OCI-LY7 (cell line): Measurements from ENCODE around the gene UBE4A.

Experiments
- CTCF ChIP-seq: fragments of 200-600 bp; sonication (generic); conservative IDR thresholded peaks from 2 replicates; pipeline ENCODE4 v1.5.1; 2014; ENCODE audit warnings: mild to moderate bottlenecking, antibody characterized with exemption, low read length, moderate library complexity, mixed read lengths
- EZH2phosphoT487 ChIP-seq: fragments of 200-600 bp; sonication (generic); IDR thresholded peaks from 2 replicates; pipeline ENCODE4 v1.6.1; 2018; ENCODE audit warnings: low read depth, borderline replicate concordance, mild to moderate bottlenecking, mixed run types, antibody characterized with exemption, low read length, moderate library complexity, mixed read lengths

- TF ChIP-seq CTCF, result no peak
- TF ChIP-seq EZH2phosphoT487, result no peak
Observed at GRCh38 chr11:118448294-118448693, 88.9 kb downstream of the UBE4A start.
